ENCODE data around the gene BNC2. TPM values are rescaled to one million over a fixed set of nuclear protein-coding genes. Genes with fewer than 3 reads are reported as not detected.
"Not testable (repeated sequence)": the region's sequence is repeated elsewhere in the genome, so short reads cannot be mapped to it uniquely, and the experiment has no call there.

The BNC2 gene
- total RNA-seq, 1 experiment from 2014 or later: 2.9 TPM

- H3K79me2 ChIP-seq (ENCODE audit: low read depth): no peaks in the 10 kb centered on the region
- ChIA-PET POLR2A (ENCODE audit: unreplicated experiment) (no interaction called here), CTCF (no interaction called here)
- H2AFZ ChIP-seq: no peak overlapping the region
- no peaks in the 10 kb centered on the region for H3K36me3 ChIP-seq (ENCODE audit: low read depth)
- H3K9me2 ChIP-seq (ENCODE audit: insufficient read depth): no peaks in the 10 kb centered on the region
- no peaks in the 10 kb centered on the region for H4K20me1 ChIP-seq (ENCODE audit: insufficient read depth)
- no peaks in the 10 kb centered on the region for H3K27me3 ChIP-seq (ENCODE audit: insufficient read depth, low read depth)
- no peak overlapping the region for H3K4me3 ChIP-seq
- H3K4me2 ChIP-seq: no peak overlapping the region
- H3K9me3 ChIP-seq (ENCODE audit: insufficient read depth, low read depth): no peaks in the 10 kb centered on the region
- BruUV-seq (replicated peaks): no TSS peak
- no peaks in the 10 kb centered on the region for H3K4me1 ChIP-seq (replicated peaks; ENCODE audit: insufficient read depth)
- intact Hi-C loops (cut with micrococcal nuclease; ENCODE audit: unreplicated experiment): no loop called here
- no peaks in the 10 kb centered on the region for H3F3A ChIP-seq (ENCODE audit: insufficient read depth, low read depth)
- no peak for DNase-seq
- no peak overlapping the region for H3K27ac ChIP-seq
- TF ChIP-seq EZH2 (IDR thresholded peaks at IDR 0.05; ENCODE audit: low read depth) (no peak), CTCF (conservative IDR thresholded peaks at IDR 0.05) (no peak)
Observed at GRCh38 chr9:16915126-16915831, 44.8 kb upstream of the BNC2 start.

GRCh38 chr9:16912197-16912596 lies 41.7 kb upstream of the BNC2 start:
- H3K4me2 ChIP-seq: no peak overlapping the region
- no peak overlapping the region for H3K4me3 ChIP-seq
- H3K36me3 ChIP-seq (ENCODE audit: low read depth): no peaks in the 10 kb centered on the region
- BruUV-seq (replicated peaks): no TSS peak
- no peaks in the 10 kb centered on the region for H4K20me1 ChIP-seq (ENCODE audit: insufficient read depth)
- no peaks in the 10 kb centered on the region for H3F3A ChIP-seq (ENCODE audit: insufficient read depth, low read depth)
- no peak for TF ChIP-seq EZH2 (IDR thresholded peaks at IDR 0.05; ENCODE audit: low read depth)
- TF ChIP-seq CTCF (conservative IDR thresholded peaks at IDR 0.05): no peak
- H3K27me3 ChIP-seq (ENCODE audit: insufficient read depth, low read depth): no peaks in the 10 kb centered on the region
- H3K4me1 ChIP-seq (replicated peaks; ENCODE audit: insufficient read depth): no peaks in the 10 kb centered on the region
- no peaks in the 10 kb centered on the region for H3K9me2 ChIP-seq (ENCODE audit: insufficient read depth)
- CTCF ChIA-PET: interaction anchor here (0.7 kb wide), 1 partner anchor 1353 kb away, joined by 4 read pairs; no protein-coding TSS in a partner anchor
- H3K79me2 ChIP-seq (ENCODE audit: low read depth): no peaks in the 10 kb centered on the region
- intact Hi-C loops (cut with micrococcal nuclease; ENCODE audit: unreplicated experiment): no loop called here
- no peak overlapping the region for H2AFZ ChIP-seq
- POLR2A ChIA-PET (ENCODE audit: unreplicated experiment): no interaction called here
- no peaks in the 10 kb centered on the region for H3K9me3 ChIP-seq (ENCODE audit: insufficient read depth, low read depth)
- no peak overlapping the region for H3K27ac ChIP-seq
- no peak for DNase-seq

- DNase-seq; intact Hi-C loops (cut with micrococcal nuclease; ENCODE audit: unreplicated experiment); H3K9me3 ChIP-seq (ENCODE audit: insufficient read depth, low read depth); H3K79me2 ChIP-seq (ENCODE audit: low read depth); H2AFZ ChIP-seq; H4K20me1 ChIP-seq (ENCODE audit: insufficient read depth); H3K36me3 ChIP-seq (ENCODE audit: low read depth); CTCF ChIA-PET; H3K27ac ChIP-seq; H3F3A ChIP-seq (ENCODE audit: insufficient read depth, low read depth); H3K4me3 ChIP-seq; H3K27me3 ChIP-seq (ENCODE audit: insufficient read depth, low read depth); BruUV-seq (replicated peaks); POLR2A ChIA-PET (ENCODE audit: unreplicated experiment); H3K9me2 ChIP-seq (ENCODE audit: insufficient read depth); H3K4me1 ChIP-seq (replicated peaks; ENCODE audit: insufficient read depth); H3K4me2 ChIP-seq: not testable (repeated sequence)
Observed at GRCh38 chr9:16908206-16908605, 37.7 kb upstream of the BNC2 start.

- H3K79me2 ChIP-seq (ENCODE audit: low read depth): no peaks in the 10 kb centered on the region
- CTCF ChIA-PET: no interaction called here
- intact Hi-C loops (cut with micrococcal nuclease; ENCODE audit: unreplicated experiment): no loop called here
- no peaks in the 10 kb centered on the region for H3K9me3 ChIP-seq (ENCODE audit: insufficient read depth, low read depth)
- DNase-seq: no peak
- TF ChIP-seq EZH2 (IDR thresholded peaks at IDR 0.05; ENCODE audit: low read depth) (no peak), CTCF (conservative IDR thresholded peaks at IDR 0.05) (no peak)
- no TSS peak for BruUV-seq (replicated peaks)
- H3K9me2 ChIP-seq (ENCODE audit: insufficient read depth): no peaks in the 10 kb centered on the region
- H3K27ac ChIP-seq: no peak overlapping the region
- H3K27me3 ChIP-seq (ENCODE audit: insufficient read depth, low read depth): no peaks in the 10 kb centered on the region
- H4K20me1 ChIP-seq (ENCODE audit: insufficient read depth): no peaks in the 10 kb centered on the region
- no peaks in the 10 kb centered on the region for H3K36me3 ChIP-seq (ENCODE audit: low read depth)
- no peak overlapping the region for H2AFZ ChIP-seq
- H3K4me2 ChIP-seq: no peak overlapping the region
- no peak overlapping the region for H3K4me3 ChIP-seq
- POLR2A ChIA-PET (ENCODE audit: unreplicated experiment): no interaction called here
- no peaks in the 10 kb centered on the region for H3F3A ChIP-seq (ENCODE audit: insufficient read depth, low read depth)
- H3K4me1 ChIP-seq (replicated peaks; ENCODE audit: insufficient read depth): no peaks in the 10 kb centered on the region
Observed at GRCh38 chr9:16904655-16905054, 34.2 kb upstream of the BNC2 start.

All from PC-9 (cell line).